ENCODE results near the gene CDH5. TPM values are rescaled to one million over a fixed set of nuclear protein-coding genes. Genes with fewer than 3 reads are reported as not detected.

The CDH5 gene
- total RNA-seq, 1 experiment from 2014 or later: 1.8 TPM

GRCh38 chr16:66344533-66345145 lies 21.9 kb upstream of the CDH5 start:
- H3K36me3 ChIP-seq: no peaks in the 10 kb centered on the region
- DNase-seq: no peak
- H3K27me3 ChIP-seq: no peaks in the 10 kb centered on the region
- H3K4me3 ChIP-seq: no peak overlapping the region
- no peaks in the 10 kb centered on the region for H3K9me3 ChIP-seq

DNA sequence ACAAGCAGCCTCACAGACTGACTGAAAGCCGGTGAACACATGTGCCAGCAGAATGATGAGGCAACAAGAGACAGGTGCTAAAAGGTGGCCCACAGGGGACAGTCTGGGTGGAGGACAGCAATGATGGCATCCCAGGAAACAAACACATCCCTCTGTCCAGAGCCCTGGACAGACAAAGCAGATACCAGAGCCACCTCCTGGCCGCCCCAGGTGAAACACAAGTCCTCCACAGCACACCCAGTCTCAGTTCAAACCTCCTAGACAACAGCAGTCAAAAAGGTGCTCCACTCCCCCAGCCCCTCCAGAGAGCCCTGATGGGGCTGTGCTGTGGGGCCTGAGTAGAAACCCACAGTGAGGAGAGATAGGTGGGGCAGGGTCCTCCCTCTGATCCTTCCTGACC lies 20.3 kb upstream of the CDH5 start:
- no peaks in the 10 kb centered on the region for H3K27me3 ChIP-seq
- no peak for DNase-seq

DNA sequence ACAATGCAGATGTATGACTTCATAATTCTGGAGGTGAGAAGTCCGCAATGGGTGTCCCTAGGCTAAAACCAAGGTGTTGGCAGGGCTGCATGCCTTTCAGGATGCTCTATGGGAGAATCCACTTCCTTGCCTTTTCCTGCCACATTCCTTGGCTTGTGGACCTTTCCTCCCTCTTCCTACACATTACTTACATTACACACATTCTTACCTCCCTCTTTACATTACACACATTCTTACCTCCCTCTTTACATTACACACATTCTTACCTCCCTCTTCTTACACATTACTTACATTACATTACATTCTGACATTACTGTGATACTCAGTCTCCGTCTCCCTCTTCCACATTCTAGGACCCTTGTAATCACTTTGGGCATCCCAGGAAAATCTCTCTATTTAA lies 14.2 kb upstream of the CDH5 start:
- Histone ChIP-seq H3K9me3 (no peaks in the 10 kb centered on the region), H3K36me3 (no peaks in the 10 kb centered on the region), H3K27me3 (no peaks in the 10 kb centered on the region), H3K4me3 (no peak overlapping the region)
- DNase-seq: no peak

More for the DNA sequence above, 20.3 kb upstream of the CDH5 start:
- Histone ChIP-seq H3K36me3 (no peaks in the 10 kb centered on the region), H3K9me3 (no peaks in the 10 kb centered on the region), H3K4me3 (no peak overlapping the region)

- no peak for DNase-seq
- Histone ChIP-seq H3K9me3 (no peaks in the 10 kb centered on the region), H3K36me3 (no peaks in the 10 kb centered on the region), H3K27me3 (no peaks in the 10 kb centered on the region), H3K4me3 (no peak overlapping the region)
Observed at GRCh38 chr16:66353055-66353454, 13.4 kb upstream of the CDH5 start.

- no peak overlapping the region for H3K4me3 ChIP-seq
- no peak for DNase-seq
- H3K27me3 ChIP-seq: no peaks in the 10 kb centered on the region
- H3K36me3 ChIP-seq: no peaks in the 10 kb centered on the region
- H3K9me3 ChIP-seq: no peaks in the 10 kb centered on the region
Observed at GRCh38 chr16:66354034-66354909, 12.2 kb upstream of the CDH5 start.

- no peak for DNase-seq
- no peak overlapping the region for H3K4me3 ChIP-seq
- no peaks in the 10 kb centered on the region for H3K27me3 ChIP-seq
- H3K36me3 ChIP-seq: no peaks in the 10 kb centered on the region
- H3K9me3 ChIP-seq: no peaks in the 10 kb centered on the region
Observed at GRCh38 chr16:66355526-66355925, 11.0 kb upstream of the CDH5 start.

DNA sequence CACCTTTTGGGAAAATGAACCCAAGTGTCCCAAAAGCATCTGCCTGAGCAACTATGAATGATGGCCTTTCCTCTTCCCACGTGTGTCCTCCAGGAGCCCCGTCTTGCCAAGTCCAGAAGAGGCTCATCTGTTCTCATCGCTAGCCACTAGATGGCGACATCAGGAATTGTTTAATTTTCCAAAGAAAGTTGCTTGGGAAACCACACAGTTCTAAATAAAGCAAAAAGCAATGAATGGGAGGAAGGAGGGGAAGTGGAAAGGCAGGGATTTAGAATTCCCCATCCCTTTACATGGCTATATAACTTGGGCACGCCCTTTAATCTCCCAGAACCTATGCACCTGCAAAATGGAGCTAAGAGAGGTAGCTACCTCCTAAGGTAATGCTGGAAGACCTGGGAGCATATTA lies 9.0 kb upstream of the CDH5 start:
- peak; percentile 36 for DNase-seq
- Histone ChIP-seq H3K36me3 (no peaks in the 10 kb centered on the region), H3K4me3 (no peak overlapping the region), H3K9me3 (no peaks in the 10 kb centered on the region), H3K27me3 (no peaks in the 10 kb centered on the region)

DNA sequence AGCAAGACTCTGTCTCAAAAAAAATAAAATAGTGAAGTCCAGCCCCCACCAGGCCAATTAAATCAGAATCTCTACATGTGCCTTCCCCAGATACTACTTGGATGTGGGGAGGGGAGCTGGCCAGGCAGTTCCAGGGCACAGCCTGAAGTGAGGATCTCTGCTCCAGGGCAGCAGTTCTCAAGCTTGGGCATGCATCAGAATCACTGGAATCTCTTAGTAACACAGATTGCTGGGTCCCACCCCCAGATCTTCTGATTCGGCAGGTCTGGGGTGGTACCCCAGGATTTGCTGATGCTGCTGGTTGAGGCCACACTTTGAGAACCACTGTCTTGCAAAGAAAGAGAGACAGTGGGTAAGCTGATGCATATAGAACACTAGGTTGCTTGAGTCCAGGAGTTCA lies 8.3 kb upstream of the CDH5 start:
- Histone ChIP-seq H3K27me3 (no peaks in the 10 kb centered on the region), H3K36me3 (no peaks in the 10 kb centered on the region), H3K4me3 (no peak overlapping the region), H3K9me3 (no peaks in the 10 kb centered on the region)
- DNase-seq: no peak

DNA sequence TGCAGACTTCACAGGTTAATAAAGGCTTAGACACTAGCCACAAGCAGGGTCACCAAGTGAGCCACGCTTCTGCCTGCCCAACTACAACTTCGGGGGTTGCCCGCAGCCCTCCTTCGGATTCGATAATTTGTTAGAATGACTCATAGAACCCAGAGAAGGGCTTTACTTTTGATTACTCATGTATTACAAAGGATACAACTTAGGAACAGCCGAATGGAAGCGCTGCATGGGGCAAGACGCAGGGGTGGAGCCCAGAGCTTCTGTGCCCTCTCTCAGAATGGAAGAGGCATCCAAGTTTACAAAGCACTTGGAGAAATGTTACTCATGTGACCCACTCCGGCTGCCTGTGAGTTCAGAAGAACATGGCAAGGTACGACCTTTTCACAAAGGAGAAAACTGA lies 7.5 kb upstream of the CDH5 start:
- Histone ChIP-seq H3K9me3 (no peaks in the 10 kb centered on the region), H3K27me3 (no peaks in the 10 kb centered on the region), H3K4me3 (no peak overlapping the region), H3K36me3 (no peaks in the 10 kb centered on the region)
- DNase-seq: peak; percentile 86

GRCh38 chr16:66359811-66360608 lies 6.5 kb upstream of the CDH5 start:
- Histone ChIP-seq H3K9me3 (no peaks in the 10 kb centered on the region), H3K27me3 (no peaks in the 10 kb centered on the region), H3K36me3 (no peaks in the 10 kb centered on the region), H3K4me3 (no peak overlapping the region)
- peak; percentile 60 for DNase-seq

GRCh38 chr16:66360624-66361324 lies 5.7 kb upstream of the CDH5 start:
- no peaks in the 10 kb centered on the region for H3K27me3 ChIP-seq

GRCh38 chr16:66361604-66362135 lies 4.8 kb upstream of the CDH5 start:
- no peaks in the 10 kb centered on the region for H3K27me3 ChIP-seq
- no peaks in the 10 kb centered on the region for H3K36me3 ChIP-seq
- DNase-seq: no peak
- H3K9me3 ChIP-seq: no peaks in the 10 kb centered on the region
- H3K4me3 ChIP-seq: no peak overlapping the region

More at GRCh38 chr16:66360624-66361324, 5.7 kb upstream of the CDH5 start:
- Histone ChIP-seq H3K9me3 (no peaks in the 10 kb centered on the region), H3K36me3 (no peaks in the 10 kb centered on the region), H3K4me3 (no peak overlapping the region)
- no peak for DNase-seq

DNA sequence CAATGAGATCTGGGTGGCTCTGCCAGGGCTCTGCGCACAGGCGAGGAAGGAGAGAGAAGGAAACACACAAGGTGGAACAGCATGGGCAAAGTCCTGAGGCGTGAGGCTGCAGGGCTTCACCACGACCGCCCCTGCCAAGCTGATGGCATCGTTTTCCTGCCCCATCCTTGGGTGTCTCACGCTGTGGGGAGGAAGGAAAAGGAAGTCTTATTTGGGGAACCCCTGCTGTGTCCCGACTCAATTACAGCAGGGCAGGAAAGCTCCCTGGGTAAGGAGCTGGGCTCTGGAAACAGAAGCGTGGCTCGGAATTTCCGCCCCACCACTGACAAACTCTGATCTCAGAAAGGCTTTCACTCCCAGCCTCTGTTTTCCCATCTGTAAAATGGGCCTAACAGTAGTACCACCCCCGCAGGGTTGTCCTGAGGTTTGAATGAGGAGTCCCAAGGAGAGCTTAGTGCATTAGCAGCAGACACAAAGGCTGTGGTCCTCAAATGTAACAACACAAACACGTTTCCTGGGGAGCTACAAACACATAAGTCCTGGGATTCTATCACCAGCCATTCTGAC lies 3.2 kb upstream of the CDH5 start:
- Histone ChIP-seq H3K9me3 (no peaks in the 10 kb centered on the region), H3K4me3 (no peak overlapping the region), H3K27me3 (no peaks in the 10 kb centered on the region), H3K36me3 (no peaks in the 10 kb centered on the region)
- no peak for DNase-seq

- DNase-seq: peak; percentile 44
- H3K27me3 ChIP-seq: no peaks in the 10 kb centered on the region
- no peaks in the 10 kb centered on the region for H3K9me3 ChIP-seq
Observed at GRCh38 chr16:66364117-66364958, 2.2 kb upstream of the CDH5 start.

DNA sequence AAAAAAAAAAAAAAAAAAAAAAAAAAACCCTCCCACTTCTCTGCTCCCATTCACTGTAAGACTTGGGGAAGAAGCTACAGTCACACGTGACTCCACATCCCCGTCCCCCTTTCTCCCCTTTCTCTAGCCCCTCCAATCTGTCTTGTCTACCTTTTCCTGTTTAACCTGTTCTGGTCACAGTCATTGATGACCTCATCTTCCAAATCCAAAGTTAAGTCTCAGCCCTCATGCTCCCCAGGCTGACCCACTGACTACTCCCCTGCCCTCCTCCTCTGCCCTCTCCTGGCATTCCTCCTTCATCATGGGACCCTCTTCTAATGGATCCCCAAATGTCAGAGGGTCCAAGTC lies 1.6 kb upstream of the CDH5 start:
- DNase-seq: no peak
- Histone ChIP-seq H3K36me3 (no peaks in the 10 kb centered on the region), H3K4me3 (no peak overlapping the region), H3K9me3 (no peaks in the 10 kb centered on the region), H3K27me3 (no peaks in the 10 kb centered on the region)

More at GRCh38 chr16:66364117-66364958, 2.2 kb upstream of the CDH5 start:
- H3K36me3 ChIP-seq: no peaks in the 10 kb centered on the region
- H3K4me3 ChIP-seq: no peak overlapping the region
